Peyer's patch (tissue), 4 donors: ENCODE results near the gene TMEM63B.

Experiments used
- POLR2A ChIP-seq, 2 donors: fragments of 450-650 bp; IDR thresholded peaks; one replicate each; pipeline ENCODE4 v1.5.1; 2017; ENCODE audit warnings: antibody characterized with exemption in 2 of 2, mild to moderate bottlenecking in 2 of 2, moderate library complexity in 2 of 2
- TF ChIP-seq, protein P1 (sequence below), 6 experiments: fragments of 450-650 bp in 4 of 6; fragments of 200-600 bp in 2 of 6; sonication (generic) in 1 of 6; IDR thresholded peaks; one replicate each; pipeline ENCODE4 v1.5.1; 2017 to 2019; ENCODE audit warnings: antibody characterized with exemption in 6 of 6, mild to moderate bottlenecking in 3 of 6, moderate library complexity in 1 of 6

- TF ChIP-seq POLR2A (IDR thresholded peaks at IDR 0.05) = no peak
- TF ChIP-seq, protein P1, sequence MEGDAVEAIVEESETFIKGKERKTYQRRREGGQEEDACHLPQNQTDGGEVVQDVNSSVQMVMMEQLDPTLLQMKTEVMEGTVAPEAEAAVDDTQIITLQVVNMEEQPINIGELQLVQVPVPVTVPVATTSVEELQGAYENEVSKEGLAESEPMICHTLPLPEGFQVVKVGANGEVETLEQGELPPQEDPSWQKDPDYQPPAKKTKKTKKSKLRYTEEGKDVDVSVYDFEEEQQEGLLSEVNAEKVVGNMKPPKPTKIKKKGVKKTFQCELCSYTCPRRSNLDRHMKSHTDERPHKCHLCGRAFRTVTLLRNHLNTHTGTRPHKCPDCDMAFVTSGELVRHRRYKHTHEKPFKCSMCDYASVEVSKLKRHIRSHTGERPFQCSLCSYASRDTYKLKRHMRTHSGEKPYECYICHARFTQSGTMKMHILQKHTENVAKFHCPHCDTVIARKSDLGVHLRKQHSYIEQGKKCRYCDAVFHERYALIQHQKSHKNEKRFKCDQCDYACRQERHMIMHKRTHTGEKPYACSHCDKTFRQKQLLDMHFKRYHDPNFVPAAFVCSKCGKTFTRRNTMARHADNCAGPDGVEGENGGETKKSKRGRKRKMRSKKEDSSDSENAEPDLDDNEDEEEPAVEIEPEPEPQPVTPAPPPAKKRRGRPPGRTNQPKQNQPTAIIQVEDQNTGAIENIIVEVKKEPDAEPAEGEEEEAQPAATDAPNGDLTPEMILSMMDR (IDR thresholded peaks at IDR 0.05) = no peak
These were observed 66.1 kb downstream of the TMEM63B start for GRCh38 chr6:44193307-44193910.
